Measurements from ENCODE around the gene KDM5B. TPM values are rescaled to one million over a fixed set of nuclear protein-coding genes. Genes with fewer than 3 reads are reported as not detected.

KDM5B gene
- total and polyA plus RNA-seq, 2 experiments from 2014 or later = 175 to 202 TPM

- no peak for TF ChIP-seq CTCF (conservative IDR thresholded peaks at IDR 0.05; ENCODE audit: low read depth in 2 of 2)
- TF ChIP-seq REST (IDR thresholded peaks at IDR 0.05; ENCODE audit: unreplicated experiment) = no peak
- TF ChIP-seq POLR2AphosphoS5 (IDR thresholded peaks at IDR 0.05; ENCODE audit: low read depth) = no peak
- no peak for TF ChIP-seq JUNB (IDR thresholded peaks at IDR 0.05; ENCODE audit: unreplicated experiment)
- TF ChIP-seq ZNF331 (CRISPR knock-in tag; IDR thresholded peaks at IDR 0.05; ENCODE audit: low read depth) = no peak
- TF ChIP-seq EZH2 (IDR thresholded peaks at IDR 0.05; ENCODE audit: low read depth, unreplicated experiment) = no peak
Observed at GRCh38 chr1:202815120-202815519, 6.9 kb upstream of the KDM5B start (continued).

GRCh38 chr1:202812176-202813026, 4.2 kb upstream of the KDM5B start:
- DNase-seq (ENCODE audit: low spot score) = peak; percentile 53
- Mint-ChIP-seq H3K36me3 (ENCODE audit: low read depth) (no peaks in the 10 kb centered on the region; the same call in 2 of the 3 replicates), H3K9me3 (no peaks in the 10 kb centered on the region), H3K27me3 (ENCODE audit: insufficient read depth, low read depth, poor library complexity) (peaks cover 15% of the 10 kb centered on the region), H3K4me3 (peak overlapping the region; percentile 78), H3K4me1 (peaks cover 35% of the 10 kb centered on the region), H3K27ac (no peak overlapping the region)
- Histone ChIP-seq H2AFZ (no peak overlapping the region), H3K36me3 (ENCODE audit: insufficient read depth) (no peaks in the 10 kb centered on the region), H3K4me1 (ENCODE audit: insufficient read depth) (peaks cover 30% of the 10 kb centered on the region), H4K20me1 (replicated peaks; ENCODE audit: insufficient read depth) (no peaks in the 10 kb centered on the region), H3K4me2 (peak overlapping the region; percentile 82), H3K27ac (ENCODE audit: low read depth) (no peak overlapping the region; the same call in 1 of the 2 replicates), H3K9me2 (ENCODE audit: insufficient read depth) (no peaks in the 10 kb centered on the region; the same call in 1 of the 2 replicates), H3F3A (replicated peaks; ENCODE audit: low read depth) (peaks cover 8% of the 10 kb centered on the region; the same call in 1 of the 2 replicates), H3K79me2 (replicated peaks; ENCODE audit: insufficient read depth) (peaks cover 15% of the 10 kb centered on the region), H3K4me3 (peak overlapping the region; percentile 66), H3K27me3 (ENCODE audit: insufficient read depth) (peaks cover 18% of the 10 kb centered on the region)
- ATAC-seq = no peak
- no peak for TF ChIP-seq ETS1 (IDR thresholded peaks at IDR 0.05)
- 0 out of 2 replicates have a peak, but pooled peaks have one; percentile 42 for TF ChIP-seq ZNF462 (CRISPR knock-in tag; IDR thresholded peaks at IDR 0.05)
